Heart left ventricle (tissue), 13 donors: ENCODE data around the gene PARD3.

Experiments used
- CTCF ChIP-seq, 12 donors: fragments of 200-600 bp; sonication (generic) in 4 of 12; IDR thresholded peaks; one replicate each; pipeline versions ENCODE4 v1.5.0 to v1.8.0; 2018 to 2022; ENCODE audit warnings: antibody characterized with exemption in 12 of 12, mild to moderate bottlenecking in 5 of 12
- POLR2A ChIP-seq, 2 donors: fragments of 450-650 bp; IDR thresholded peaks; one replicate each; pipeline ENCODE4 v1.6.1; 2017; ENCODE audit warnings: antibody characterized with exemption in 2 of 2, mild to moderate bottlenecking in 2 of 2, moderate library complexity in 2 of 2
- donor health status: ischemic (EF 13 %, LVEDD 7.1; RV severe dilation, severe dysfunction).
- donor health status: DM: no; HTN: yes; CAD: no.
- donor health status: DM: no; HTN: no; CAD: no.
- donor health status: ischemic (EF 25% LVEDD 6.9; RV normal size, moderate dysfunction).
- donor health status: ischemic (EF 25% LVEDD 5.7; RV mildly dilated, moderate dysfunction).
- donor health status: ischemic (EF 35%, LVEDD 5.7; RV mildly dilated, moderate dysfunction).
- donor health status: nonischemic (EF 11% LVEDD 7.7; RV severe dilation, severe dysfunction).
- donor health status: DM: yes; HTN: yes; CAD: no.
- donor health status: PGD.
- donor health status: ischemic (EF 29% LVEDD 5.4; RV normal size, mild dysfunction).
- donor health status: nonischemic (EF 23%, LVEDD 6.1; RV moderate dilation, normal function).

- TF ChIP-seq CTCF (IDR thresholded peaks at IDR 0.05) (peak in 2 of 12 donors; percentile 14 to 20), POLR2A (IDR thresholded peaks at IDR 0.05) (no peak)
Measured at GRCh38 chr10:34156781-34157425, 658.2 kb downstream of the PARD3 start.
